ENCODE measurements around the gene NPR2.

NPR2 gene

GRCh38 chr9:35856206-35856605 lies 64.8 kb downstream of the NPR2 start:
- TF ChIP-seq POLR2A (IDR thresholded peaks at IDR 0.05; ENCODE audit: low read length) (no peak), GATA1 (IDR thresholded peaks at IDR 0.05; ENCODE audit: low read depth, low read length) (no peak)
- no peak for DNase-seq

- DNase-seq = no peak
- TF ChIP-seq POLR2A (IDR thresholded peaks at IDR 0.05; ENCODE audit: low read length) (no peak), GATA1 (IDR thresholded peaks at IDR 0.05; ENCODE audit: low read depth, low read length) (no peak)
Observed at GRCh38 chr9:35856882-35857281, 65.5 kb downstream of the NPR2 start.

GRCh38 chr9:35858458-35858857 lies 67.1 kb downstream of the NPR2 start:
- DNase-seq = no peak
- TF ChIP-seq POLR2A (IDR thresholded peaks at IDR 0.05; ENCODE audit: low read length) = no peak
- no peak for TF ChIP-seq GATA1 (IDR thresholded peaks at IDR 0.05; ENCODE audit: low read depth, low read length)

Measured in erythroblast (primary cell).